Measurements from ENCODE around the gene CCDC175.

The CCDC175 gene

DNA sequence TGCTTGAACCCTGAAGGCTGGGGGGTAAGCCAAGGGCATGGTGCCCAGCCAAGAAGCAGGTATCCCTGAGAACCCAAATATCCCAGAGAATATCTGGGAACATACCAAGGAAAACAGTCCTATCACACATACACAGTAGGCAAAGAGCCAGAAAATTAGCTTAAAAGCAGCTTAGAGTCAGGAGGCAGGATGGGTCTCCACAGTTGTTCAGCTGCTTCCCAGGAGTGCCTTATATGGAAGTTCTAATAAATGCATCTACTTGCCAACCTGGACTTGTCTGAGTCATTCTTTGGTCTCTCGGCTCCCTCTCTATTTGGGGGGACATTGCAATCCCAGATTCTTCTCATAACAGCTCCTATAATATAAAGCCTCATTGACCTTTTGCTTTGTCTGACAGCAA, 102.4 kb downstream of the CCDC175 start:
- Histone ChIP-seq H4K20me1 (ENCODE audit: insufficient read depth, low read length, poor library complexity, severe bottlenecking) (no peaks in the 10 kb centered on the region), H3K9me2 (replicated peaks; ENCODE audit: low read depth, low read length) (no peaks in the 10 kb centered on the region), H3F3A (ENCODE audit: low read depth) (no peaks in the 10 kb centered on the region), H3K79me2 (ENCODE audit: insufficient read depth, low read length) (no peaks in the 10 kb centered on the region), H3K9ac (ENCODE audit: low read depth, low read length, poor library complexity, severe bottlenecking) (no peak overlapping the region), H3K9me3 (ENCODE audit: insufficient read depth, low read depth, low read length) (no peaks in the 10 kb centered on the region), H3K4me1 (ENCODE audit: insufficient read depth, low read length, poor library complexity, severe bottlenecking) (no peaks in the 10 kb centered on the region), H3K4me3 (ENCODE audit: low read length, poor library complexity, severe bottlenecking) (no peak overlapping the region), H3K27me3 (ENCODE audit: insufficient read depth, low read length, poor library complexity, severe bottlenecking) (no peaks in the 10 kb centered on the region), H2AFZ (ENCODE audit: low read length) (no peak overlapping the region), H3K36me3 (ENCODE audit: insufficient read depth, low read length) (no peaks in the 10 kb centered on the region), H3K4me2 (ENCODE audit: low read depth, low read length, poor library complexity, severe bottlenecking) (no peak overlapping the region)
- TF ChIP-seq EZH2phosphoT487 (IDR thresholded peaks at IDR 0.05; ENCODE audit: borderline replicate concordance) = no peak
- TF ChIP-seq, protein P1, sequence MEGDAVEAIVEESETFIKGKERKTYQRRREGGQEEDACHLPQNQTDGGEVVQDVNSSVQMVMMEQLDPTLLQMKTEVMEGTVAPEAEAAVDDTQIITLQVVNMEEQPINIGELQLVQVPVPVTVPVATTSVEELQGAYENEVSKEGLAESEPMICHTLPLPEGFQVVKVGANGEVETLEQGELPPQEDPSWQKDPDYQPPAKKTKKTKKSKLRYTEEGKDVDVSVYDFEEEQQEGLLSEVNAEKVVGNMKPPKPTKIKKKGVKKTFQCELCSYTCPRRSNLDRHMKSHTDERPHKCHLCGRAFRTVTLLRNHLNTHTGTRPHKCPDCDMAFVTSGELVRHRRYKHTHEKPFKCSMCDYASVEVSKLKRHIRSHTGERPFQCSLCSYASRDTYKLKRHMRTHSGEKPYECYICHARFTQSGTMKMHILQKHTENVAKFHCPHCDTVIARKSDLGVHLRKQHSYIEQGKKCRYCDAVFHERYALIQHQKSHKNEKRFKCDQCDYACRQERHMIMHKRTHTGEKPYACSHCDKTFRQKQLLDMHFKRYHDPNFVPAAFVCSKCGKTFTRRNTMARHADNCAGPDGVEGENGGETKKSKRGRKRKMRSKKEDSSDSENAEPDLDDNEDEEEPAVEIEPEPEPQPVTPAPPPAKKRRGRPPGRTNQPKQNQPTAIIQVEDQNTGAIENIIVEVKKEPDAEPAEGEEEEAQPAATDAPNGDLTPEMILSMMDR (conservative IDR thresholded peaks at IDR 0.05; ENCODE audit: low read length) = no peak

DNA sequence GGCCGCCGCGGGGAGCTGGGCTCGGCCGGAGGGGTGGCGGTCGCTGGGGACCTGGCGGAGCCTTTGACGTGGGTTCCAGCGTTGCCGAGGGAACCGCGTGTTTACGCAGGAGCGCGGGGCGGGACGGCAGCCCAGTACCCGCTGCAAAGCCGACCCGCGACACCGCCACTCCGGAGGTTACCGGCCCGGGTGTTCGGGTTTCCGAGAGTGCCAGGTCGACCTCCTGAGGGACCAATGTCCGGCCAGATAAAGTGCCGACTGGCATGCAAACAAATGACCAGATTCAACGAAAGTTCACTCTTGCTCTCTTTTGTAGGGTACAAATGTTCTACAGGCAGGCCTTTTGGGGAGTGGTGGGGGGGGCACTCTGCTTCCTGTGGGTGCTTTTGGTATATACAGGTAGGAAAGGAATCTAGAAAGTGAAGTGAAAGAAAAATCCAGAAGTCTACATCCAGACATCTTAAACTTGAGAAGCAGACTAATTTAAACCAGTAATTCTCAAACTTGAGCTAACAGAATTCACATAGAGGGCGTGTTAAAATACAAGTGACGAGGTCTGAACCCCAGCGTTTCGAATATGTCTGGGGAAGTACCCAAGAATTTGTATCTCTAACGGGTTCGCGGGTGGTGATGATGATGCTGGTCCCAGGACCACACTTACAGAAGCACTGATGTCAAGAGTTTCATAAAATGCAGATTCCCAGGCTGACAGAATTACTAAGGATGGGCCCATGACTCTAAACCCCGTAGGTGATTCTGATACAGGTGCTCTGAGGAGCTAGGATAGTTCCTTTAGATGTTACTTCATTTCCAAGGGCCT, 111.1 kb downstream of the CCDC175 start, which contains the start of gene GPR135:
Gene GPR135, minus strand, starts transcription at position 65 of the 820 bp plus-strand sequence. CDS start 154 bp downstream, outside the sequence.
- Histone ChIP-seq H3K4me1 (ENCODE audit: insufficient read depth, low read length, poor library complexity, severe bottlenecking) (no peaks in the 10 kb centered on the region), H3K4me2 (ENCODE audit: low read depth, low read length, poor library complexity, severe bottlenecking) (peak within 1 kb of the TSS; percentile 35), H3F3A (ENCODE audit: low read depth) (no peaks in the 10 kb centered on the region), H3K9me3 (ENCODE audit: insufficient read depth, low read depth, low read length) (no peaks in the 10 kb centered on the region), H2AFZ (ENCODE audit: low read length) (no peak within 1 kb of the TSS), H3K27me3 (ENCODE audit: insufficient read depth, low read length, poor library complexity, severe bottlenecking) (no peaks in the 10 kb centered on the region), H3K79me2 (ENCODE audit: insufficient read depth, low read length) (no peaks in the 10 kb centered on the region), H3K9ac (ENCODE audit: low read depth, low read length, poor library complexity, severe bottlenecking) (no peak within 1 kb of the TSS), H4K20me1 (ENCODE audit: insufficient read depth, low read length, poor library complexity, severe bottlenecking) (no peaks in the 10 kb centered on the region), H3K9me2 (replicated peaks; ENCODE audit: low read depth, low read length) (no peaks in the 10 kb centered on the region), H3K4me3 (ENCODE audit: low read length, poor library complexity, severe bottlenecking) (peak within 1 kb of the TSS; percentile 31), H3K36me3 (ENCODE audit: insufficient read depth, low read length) (no peaks in the 10 kb centered on the region)
- TF ChIP-seq EZH2phosphoT487 (IDR thresholded peaks at IDR 0.05; ENCODE audit: borderline replicate concordance) = no peak
- TF ChIP-seq, protein P1 (conservative IDR thresholded peaks at IDR 0.05; ENCODE audit: low read length) = no peak

DNA sequence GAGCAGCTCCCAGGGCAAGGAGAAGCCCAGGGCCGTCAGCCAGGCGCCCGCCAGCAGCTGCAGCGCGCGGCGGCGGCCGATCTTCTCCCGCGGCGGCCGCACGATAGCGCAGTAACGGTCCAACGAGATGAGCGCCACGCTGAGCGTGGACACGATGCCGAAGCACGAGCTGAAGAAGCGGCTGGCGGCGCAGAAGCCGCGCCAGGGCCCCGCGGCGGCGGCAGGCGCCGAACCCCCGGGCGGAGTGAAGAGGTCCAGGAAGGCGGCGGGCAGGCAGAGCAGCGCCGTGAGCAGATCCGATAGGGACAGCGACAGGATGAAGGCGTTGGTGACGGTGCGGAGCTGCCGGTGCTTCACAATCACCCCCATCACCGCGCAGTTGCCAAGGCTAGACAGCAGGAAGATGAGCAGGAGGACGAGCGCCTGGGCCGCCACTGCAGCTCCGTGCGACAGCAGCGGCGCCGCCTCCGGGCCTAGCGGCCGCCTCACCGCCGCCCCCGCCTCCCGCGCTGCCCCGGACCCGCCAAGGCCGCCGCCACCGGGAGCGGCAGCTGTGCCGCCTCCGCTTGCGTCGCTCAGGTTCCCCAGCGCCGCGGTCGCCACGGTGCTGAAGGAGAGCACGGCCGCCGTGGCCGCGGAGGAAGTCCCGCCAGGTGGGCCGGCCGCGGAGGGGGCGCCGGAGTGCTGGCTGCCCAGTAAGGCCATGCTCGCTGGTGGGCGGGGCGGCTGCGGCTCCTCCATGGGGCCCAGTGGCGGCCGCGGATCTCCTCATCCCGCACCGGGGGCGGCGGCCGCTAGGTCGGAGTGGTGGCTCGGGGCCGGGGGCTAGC, 111.9 kb downstream of the CCDC175 start:
- H3K4me3 ChIP-seq (ENCODE audit: low read length, poor library complexity, severe bottlenecking) = peak overlapping the region; percentile 31
- TF ChIP-seq EZH2phosphoT487 (IDR thresholded peaks at IDR 0.05; ENCODE audit: borderline replicate concordance) = no peak
- TF ChIP-seq, protein P1 (conservative IDR thresholded peaks at IDR 0.05; ENCODE audit: low read length) = no peak
- no peaks in the 10 kb centered on the region for H3K79me2 ChIP-seq (ENCODE audit: insufficient read depth, low read length)
- H3K27me3 ChIP-seq (ENCODE audit: insufficient read depth, low read length, poor library complexity, severe bottlenecking) = no peaks in the 10 kb centered on the region
- H3K36me3 ChIP-seq (ENCODE audit: insufficient read depth, low read length) = no peaks in the 10 kb centered on the region
- no peak overlapping the region for H3K9ac ChIP-seq (ENCODE audit: low read depth, low read length, poor library complexity, severe bottlenecking)
- H3K9me2 ChIP-seq (replicated peaks; ENCODE audit: low read depth, low read length) = no peaks in the 10 kb centered on the region
- H3F3A ChIP-seq (ENCODE audit: low read depth) = no peaks in the 10 kb centered on the region
- H3K4me2 ChIP-seq (ENCODE audit: low read depth, low read length, poor library complexity, severe bottlenecking) = peak overlapping the region; percentile 35
- no peak overlapping the region for H2AFZ ChIP-seq (ENCODE audit: low read length)
- no peaks in the 10 kb centered on the region for H3K4me1 ChIP-seq (ENCODE audit: insufficient read depth, low read length, poor library complexity, severe bottlenecking)
- H3K9me3 ChIP-seq (ENCODE audit: insufficient read depth, low read depth, low read length) = no peaks in the 10 kb centered on the region
- H4K20me1 ChIP-seq (ENCODE audit: insufficient read depth, low read length, poor library complexity, severe bottlenecking) = no peaks in the 10 kb centered on the region
